ENCODE measurements around the gene GALNT13.

- TF ChIP-seq CTCF (IDR thresholded peaks at IDR 0.05) (no peak), EZH2 (IDR thresholded peaks at IDR 0.05; ENCODE audit: borderline replicate concordance, insufficient read depth, low read depth, low read length, poor library complexity, severe bottlenecking) (no peak)
Measured at GRCh38 chr2:153871231-153872221, at the start of gene GALNT13.
